Choroid plexus epithelial cell (primary cell): Measurements from ENCODE around the gene MMP11.

Source experiments
- DNase-seq: peaks from one replicate; pipeline ENCODE4 v3.0.0-alpha.2; 2010; ENCODE audit warnings: low read depth
- H3K4me3 ChIP-seq: 2 replicates; pipeline ENCODE4 v1.5.1; 2011; ENCODE audit warnings: low read depth, mild to moderate bottlenecking, control low read depth, low read length, moderate library complexity
- TF ChIP-seq, protein P1 (sequence below): conservative IDR thresholded peaks from 2 replicates; pipeline ENCODE4 v1.5.1; 2011; ENCODE audit warnings: low read depth, mild to moderate bottlenecking, control low read depth, inconsistent platforms, low read length, moderate library complexity

Gene MMP11

GRCh38 chr22:23767303-23767672, 5.4 kb upstream of the MMP11 start:
- no peak for DNase-seq
- TF ChIP-seq, protein P1, sequence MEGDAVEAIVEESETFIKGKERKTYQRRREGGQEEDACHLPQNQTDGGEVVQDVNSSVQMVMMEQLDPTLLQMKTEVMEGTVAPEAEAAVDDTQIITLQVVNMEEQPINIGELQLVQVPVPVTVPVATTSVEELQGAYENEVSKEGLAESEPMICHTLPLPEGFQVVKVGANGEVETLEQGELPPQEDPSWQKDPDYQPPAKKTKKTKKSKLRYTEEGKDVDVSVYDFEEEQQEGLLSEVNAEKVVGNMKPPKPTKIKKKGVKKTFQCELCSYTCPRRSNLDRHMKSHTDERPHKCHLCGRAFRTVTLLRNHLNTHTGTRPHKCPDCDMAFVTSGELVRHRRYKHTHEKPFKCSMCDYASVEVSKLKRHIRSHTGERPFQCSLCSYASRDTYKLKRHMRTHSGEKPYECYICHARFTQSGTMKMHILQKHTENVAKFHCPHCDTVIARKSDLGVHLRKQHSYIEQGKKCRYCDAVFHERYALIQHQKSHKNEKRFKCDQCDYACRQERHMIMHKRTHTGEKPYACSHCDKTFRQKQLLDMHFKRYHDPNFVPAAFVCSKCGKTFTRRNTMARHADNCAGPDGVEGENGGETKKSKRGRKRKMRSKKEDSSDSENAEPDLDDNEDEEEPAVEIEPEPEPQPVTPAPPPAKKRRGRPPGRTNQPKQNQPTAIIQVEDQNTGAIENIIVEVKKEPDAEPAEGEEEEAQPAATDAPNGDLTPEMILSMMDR, result no peak
- peak overlapping the region; percentile 63 for H3K4me3 ChIP-seq

GRCh38 chr22:23767673-23768548, 4.7 kb upstream of the MMP11 start, which contains the start of gene CHCHD10:
Gene CHCHD10 (minus strand): TSS chr22:23767972. CDS start chr22:23767874, 98 bp downstream.
- peak within 1 kb of the TSS; percentile 63 for H3K4me3 ChIP-seq
- TF ChIP-seq, protein P1, result peak; percentile 80
- peak; percentile 70 for DNase-seq

DNA sequence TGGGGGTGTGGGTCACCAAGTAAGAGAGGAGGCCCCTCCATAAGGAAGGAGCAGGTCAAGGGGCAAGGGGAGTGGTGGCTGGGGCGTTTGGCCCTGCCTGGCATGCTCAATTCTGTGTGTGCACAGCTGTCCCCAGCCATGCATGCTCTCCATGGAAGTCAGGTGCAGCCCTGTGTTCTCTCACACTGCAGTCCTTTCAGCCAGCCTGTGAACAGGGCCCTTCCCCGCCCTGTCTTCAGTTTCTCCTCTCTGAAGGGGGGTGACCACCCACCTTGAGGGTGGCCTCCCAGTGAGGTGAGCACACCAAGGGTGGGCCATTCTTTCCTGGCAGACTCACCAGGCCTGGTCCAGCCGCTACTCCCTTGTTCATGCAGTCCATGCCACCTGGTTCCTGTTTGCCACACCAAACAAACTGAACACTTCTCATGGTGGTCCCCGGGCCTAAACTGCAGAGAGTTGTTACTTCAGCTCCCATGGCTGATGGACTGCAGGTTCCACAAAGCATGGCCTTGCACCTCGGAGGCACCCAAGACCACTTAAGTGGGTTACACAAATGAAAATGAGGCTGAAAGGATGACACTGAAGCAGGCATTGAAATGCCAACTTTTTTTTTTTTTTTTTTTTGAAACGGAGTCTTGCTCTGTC, 3.2 kb upstream of the MMP11 start:
- TF ChIP-seq, protein P1, result no peak
- H3K4me3 ChIP-seq, result no peak overlapping the region
- DNase-seq, result no peak

- DNase-seq, result no peak
- TF ChIP-seq, protein P1, result no peak
- peak overlapping the region; percentile 51 for H3K4me3 ChIP-seq
Measured at GRCh38 chr22:23772315-23772648, 367 bp upstream of the MMP11 start.

DNA sequence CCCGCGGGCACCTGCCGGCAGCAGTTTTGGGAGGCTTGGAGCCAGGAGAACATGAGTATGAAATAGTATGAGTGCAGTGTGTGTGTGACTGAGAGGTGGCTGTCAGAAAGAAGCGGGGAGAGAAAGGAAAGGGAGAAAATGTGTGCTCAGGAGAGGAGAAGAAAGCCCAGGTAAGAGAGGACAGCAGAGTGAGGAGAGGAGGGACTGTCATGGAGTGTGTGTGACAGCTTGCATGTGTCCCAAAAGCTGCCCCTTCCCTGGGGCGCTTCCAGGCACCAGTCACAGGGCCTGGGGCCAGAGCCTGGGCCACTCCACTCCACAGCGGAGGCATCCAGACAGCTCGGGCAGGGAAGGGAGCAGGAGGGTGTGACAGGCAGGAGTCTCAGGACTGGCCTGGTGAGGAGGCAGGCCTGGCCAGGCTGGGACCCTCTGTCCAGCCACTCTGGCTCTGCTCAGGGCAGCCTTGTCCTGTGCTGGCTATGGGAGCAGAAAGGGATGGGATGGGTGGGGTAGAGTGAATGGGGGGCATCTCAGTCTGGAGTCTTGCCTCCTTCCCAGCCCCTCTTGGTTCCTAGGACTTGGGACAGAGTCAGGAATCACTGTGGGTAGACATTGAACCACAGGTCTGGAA, 949 bp downstream of the MMP11 start:
- TF ChIP-seq, protein P1, result no peak
- H3K4me3 ChIP-seq, result peak overlapping the region; percentile 51

GRCh38 chr22:23774114-23774921, 1.7 kb downstream of the MMP11 start:
- DNase-seq, result no peak
- no peak overlapping the region for H3K4me3 ChIP-seq
- TF ChIP-seq, protein P1, result no peak

More for the DNA sequence above, 949 bp downstream of the MMP11 start:
- DNase-seq, result no peak
